22Rv1 (cell line): ENCODE measurements around the gene GET3.

ENCODE experiments used
- ZFX ChIP-seq: fragments of 450-650 bp; IDR thresholded peaks from 2 replicates; pipeline ENCODE4 v1.6.1; 2017; ENCODE audit warnings: antibody characterized with exemption, borderline replicate concordance
- TF ChIP-seq, protein P1 (sequence below): fragments of 450-650 bp; IDR thresholded peaks from 2 replicates; pipeline ENCODE4 v1.5.1; 2017; ENCODE audit warnings: mild to moderate bottlenecking

DNA sequence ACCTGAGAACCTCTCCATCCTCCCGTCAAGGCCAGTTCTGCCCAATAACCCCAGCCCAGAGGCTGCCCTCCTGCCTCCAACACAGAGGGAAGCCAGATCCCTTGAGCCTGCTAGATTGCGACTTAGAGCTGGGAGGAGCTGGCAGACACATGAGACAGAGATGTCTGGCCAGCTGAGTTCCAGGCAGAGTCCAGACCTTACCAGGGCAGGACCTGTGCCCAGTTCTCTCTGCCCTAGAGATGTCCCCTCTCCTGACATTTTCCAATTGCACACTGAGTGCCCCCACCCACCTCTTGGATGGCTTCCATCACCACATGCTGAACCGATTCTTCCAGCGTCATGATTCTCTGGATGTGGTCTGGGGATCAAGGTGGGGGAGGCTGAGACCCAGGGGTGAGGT is 35.0 kb downstream of the GET3 start:
- TF ChIP-seq, protein P1, sequence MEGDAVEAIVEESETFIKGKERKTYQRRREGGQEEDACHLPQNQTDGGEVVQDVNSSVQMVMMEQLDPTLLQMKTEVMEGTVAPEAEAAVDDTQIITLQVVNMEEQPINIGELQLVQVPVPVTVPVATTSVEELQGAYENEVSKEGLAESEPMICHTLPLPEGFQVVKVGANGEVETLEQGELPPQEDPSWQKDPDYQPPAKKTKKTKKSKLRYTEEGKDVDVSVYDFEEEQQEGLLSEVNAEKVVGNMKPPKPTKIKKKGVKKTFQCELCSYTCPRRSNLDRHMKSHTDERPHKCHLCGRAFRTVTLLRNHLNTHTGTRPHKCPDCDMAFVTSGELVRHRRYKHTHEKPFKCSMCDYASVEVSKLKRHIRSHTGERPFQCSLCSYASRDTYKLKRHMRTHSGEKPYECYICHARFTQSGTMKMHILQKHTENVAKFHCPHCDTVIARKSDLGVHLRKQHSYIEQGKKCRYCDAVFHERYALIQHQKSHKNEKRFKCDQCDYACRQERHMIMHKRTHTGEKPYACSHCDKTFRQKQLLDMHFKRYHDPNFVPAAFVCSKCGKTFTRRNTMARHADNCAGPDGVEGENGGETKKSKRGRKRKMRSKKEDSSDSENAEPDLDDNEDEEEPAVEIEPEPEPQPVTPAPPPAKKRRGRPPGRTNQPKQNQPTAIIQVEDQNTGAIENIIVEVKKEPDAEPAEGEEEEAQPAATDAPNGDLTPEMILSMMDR = no peak
- TF ChIP-seq ZFX = no peak
